Suprapubic skin (tissue), 3 donors: ENCODE measurements around the gene ANK3.

ENCODE experiments used
- CTCF ChIP-seq, 2 donors: fragments of 200-600 bp in 1 of 2; fragments of 450-650 bp in 1 of 2; sonication (generic) in 1 of 2; IDR thresholded peaks; one replicate each; pipeline ENCODE4 v1.5.1; 2016 to 2019; ENCODE audit warnings: antibody characterized with exemption in 2 of 2, mild to moderate bottlenecking in 1 of 2, moderate library complexity in 1 of 2
- POLR2A ChIP-seq, 2 donors: fragments of 450-650 bp; IDR thresholded peaks; one replicate each; pipeline ENCODE4 v1.6.1; 2017; ENCODE audit warnings: antibody characterized with exemption in 2 of 2, mild to moderate bottlenecking in 2 of 2, moderate library complexity in 2 of 2

- TF ChIP-seq CTCF (IDR thresholded peaks at IDR 0.05) (no peak), POLR2A (IDR thresholded peaks at IDR 0.05) (no peak)
Observed at GRCh38 chr10:60316029-60316428, 73.6 kb downstream of the ANK3 start.
